ENCODE measurements around the gene GAL3ST1.

DNA sequence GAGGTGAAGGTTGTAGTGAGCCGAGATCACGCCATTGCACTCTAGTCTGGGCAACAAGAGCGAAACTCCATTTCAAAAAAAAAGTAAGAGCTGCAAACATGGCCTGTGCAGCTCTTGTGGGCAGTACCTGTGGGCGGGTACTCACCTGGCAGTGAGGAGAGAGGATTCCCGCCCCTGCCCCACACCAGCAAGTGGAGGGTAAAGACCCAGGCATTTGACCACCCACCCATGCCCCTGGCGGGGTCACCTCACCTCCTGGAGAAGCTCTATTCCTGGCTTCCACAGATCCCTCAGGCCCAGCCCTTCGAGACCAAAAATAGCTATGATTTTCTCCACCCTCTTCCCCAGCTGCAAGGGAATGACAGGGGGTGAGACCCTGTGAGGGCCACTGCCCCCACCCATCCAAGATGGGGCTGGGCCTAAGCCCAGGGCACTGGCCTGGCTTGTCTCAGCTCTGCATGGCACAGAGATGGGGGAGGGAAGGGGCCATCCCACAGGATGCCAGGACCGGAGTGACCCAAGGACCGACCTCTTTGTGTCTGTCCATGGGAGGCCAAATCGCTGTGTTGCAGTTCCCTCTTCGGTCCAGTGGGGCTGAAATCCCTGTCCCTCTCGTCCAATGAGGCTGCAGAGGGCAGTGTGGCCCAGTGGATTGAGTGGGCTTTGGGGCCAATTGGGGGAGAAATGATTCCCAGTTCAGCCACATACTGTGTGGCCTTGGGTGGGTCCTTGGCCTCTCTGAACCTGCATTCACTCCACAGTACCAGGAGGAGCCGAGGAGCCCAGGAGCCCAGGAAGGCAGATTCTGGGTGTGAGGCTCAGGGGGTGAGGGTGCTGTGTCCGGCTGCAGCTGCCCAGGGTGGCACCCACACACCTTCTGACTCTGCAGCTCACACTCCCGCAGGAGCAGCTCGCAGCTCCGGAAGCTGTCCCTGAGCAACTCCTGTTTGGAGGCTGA lies 42.5 kb downstream of the GAL3ST1 start:
- TF ChIP-seq, protein P1, sequence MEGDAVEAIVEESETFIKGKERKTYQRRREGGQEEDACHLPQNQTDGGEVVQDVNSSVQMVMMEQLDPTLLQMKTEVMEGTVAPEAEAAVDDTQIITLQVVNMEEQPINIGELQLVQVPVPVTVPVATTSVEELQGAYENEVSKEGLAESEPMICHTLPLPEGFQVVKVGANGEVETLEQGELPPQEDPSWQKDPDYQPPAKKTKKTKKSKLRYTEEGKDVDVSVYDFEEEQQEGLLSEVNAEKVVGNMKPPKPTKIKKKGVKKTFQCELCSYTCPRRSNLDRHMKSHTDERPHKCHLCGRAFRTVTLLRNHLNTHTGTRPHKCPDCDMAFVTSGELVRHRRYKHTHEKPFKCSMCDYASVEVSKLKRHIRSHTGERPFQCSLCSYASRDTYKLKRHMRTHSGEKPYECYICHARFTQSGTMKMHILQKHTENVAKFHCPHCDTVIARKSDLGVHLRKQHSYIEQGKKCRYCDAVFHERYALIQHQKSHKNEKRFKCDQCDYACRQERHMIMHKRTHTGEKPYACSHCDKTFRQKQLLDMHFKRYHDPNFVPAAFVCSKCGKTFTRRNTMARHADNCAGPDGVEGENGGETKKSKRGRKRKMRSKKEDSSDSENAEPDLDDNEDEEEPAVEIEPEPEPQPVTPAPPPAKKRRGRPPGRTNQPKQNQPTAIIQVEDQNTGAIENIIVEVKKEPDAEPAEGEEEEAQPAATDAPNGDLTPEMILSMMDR (IDR thresholded peaks at IDR 0.05), result no peak
- no peak for TF ChIP-seq POLR2A (IDR thresholded peaks at IDR 0.05)

All from ovary (tissue), 3 donors.